Hypothalamus (tissue), 51 donors: Measurements from ENCODE around the gene DIP2C.

Experiments
- DNase-seq, 51 donors: peaks; one replicate each; lab custom pipeline; 2025; lab: John Stamatoyannopoulos, UW

Gene DIP2C

GRCh38 chr10:560314-560992, 129.0 kb downstream of the DIP2C start:
- DNase-seq: no peak

- no peak for DNase-seq
These were observed 129.8 kb downstream of the DIP2C start for GRCh38 chr10:559767-560047.

- no peak for DNase-seq
These were observed 130.3 kb downstream of the DIP2C start for GRCh38 chr10:558891-559766.

GRCh38 chr10:558364-558763, 131.1 kb downstream of the DIP2C start:
- DNase-seq: no peak

GRCh38 chr10:557792-558328, 131.6 kb downstream of the DIP2C start:
- no peak for DNase-seq

GRCh38 chr10:556971-557637, 132.4 kb downstream of the DIP2C start:
- DNase-seq: no peak

- DNase-seq: no peak
These were observed 133.7 kb downstream of the DIP2C start for GRCh38 chr10:555682-556350.

GRCh38 chr10:555281-555680, 134.2 kb downstream of the DIP2C start:
- no peak for DNase-seq

- DNase-seq: no peak
These were observed 135.2 kb downstream of the DIP2C start for GRCh38 chr10:554182-554848.

GRCh38 chr10:553233-553632, 136.2 kb downstream of the DIP2C start:
- no peak for DNase-seq

GRCh38 chr10:552679-553078, 136.8 kb downstream of the DIP2C start:
- no peak for DNase-seq

- no peak for DNase-seq
These were observed 137.9 kb downstream of the DIP2C start for GRCh38 chr10:551373-552252.

GRCh38 chr10:550665-551372, 138.6 kb downstream of the DIP2C start:
- no peak for DNase-seq

GRCh38 chr10:549391-549790, 140.1 kb downstream of the DIP2C start:
- DNase-seq: no peak

- no peak for DNase-seq
These were observed 141.1 kb downstream of the DIP2C start for GRCh38 chr10:548238-548901.

- no peak for DNase-seq
These were observed 141.8 kb downstream of the DIP2C start for GRCh38 chr10:547591-548081.

GRCh38 chr10:546971-547590, 142.4 kb downstream of the DIP2C start:
- DNase-seq: no peak

GRCh38 chr10:546451-546850, 143.0 kb downstream of the DIP2C start:
- DNase-seq: no peak
